SH-SY5Y (cell line): ENCODE data around the gene PDCD2.

Experiments used
- GATA2 ChIP-seq: IDR thresholded peaks from 2 replicates; pipeline ENCODE4 v1.6.1; 2011; ENCODE audit warnings: mild to moderate bottlenecking, low read depth, low read length
- GATA3 ChIP-seq: IDR thresholded peaks from 2 replicates; pipeline ENCODE4 v1.6.1; 2011; ENCODE audit warnings: low read depth, mild to moderate bottlenecking, low read length, moderate library complexity

DNA sequence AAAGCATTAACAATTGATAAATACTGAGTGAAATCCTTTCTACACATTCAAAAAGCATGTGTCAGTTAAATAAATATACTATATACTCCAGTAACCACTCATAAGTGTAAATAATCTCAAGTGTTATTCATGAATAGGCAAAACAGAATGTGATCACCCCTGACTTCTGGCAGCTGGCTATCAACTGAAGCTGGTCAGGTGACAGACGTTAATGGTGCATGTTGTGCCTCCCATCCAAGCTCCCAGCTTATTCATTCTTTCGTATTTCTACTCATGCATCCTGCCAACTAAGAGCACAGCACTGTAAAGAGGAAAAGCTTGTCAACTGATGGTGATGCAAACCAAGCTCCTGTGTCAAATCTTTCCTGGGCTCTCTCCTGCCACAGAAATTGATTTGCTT, 39.0 kb downstream of the PDCD2 start:
- TF ChIP-seq GATA2 (no peak), GATA3 (no peak)
